HG03103 (cell line): ENCODE data around the gene CNPY1.

Experiments
- ATAC-seq: cut with Tn5 transposase; IDR thresholded peaks from one replicate; pipeline ENCODE4 v1.9.1; 2021; ENCODE audit warnings: low read depth; ENCODE audit not compliant: unreplicated experiment

CNPY1 gene

DNA sequence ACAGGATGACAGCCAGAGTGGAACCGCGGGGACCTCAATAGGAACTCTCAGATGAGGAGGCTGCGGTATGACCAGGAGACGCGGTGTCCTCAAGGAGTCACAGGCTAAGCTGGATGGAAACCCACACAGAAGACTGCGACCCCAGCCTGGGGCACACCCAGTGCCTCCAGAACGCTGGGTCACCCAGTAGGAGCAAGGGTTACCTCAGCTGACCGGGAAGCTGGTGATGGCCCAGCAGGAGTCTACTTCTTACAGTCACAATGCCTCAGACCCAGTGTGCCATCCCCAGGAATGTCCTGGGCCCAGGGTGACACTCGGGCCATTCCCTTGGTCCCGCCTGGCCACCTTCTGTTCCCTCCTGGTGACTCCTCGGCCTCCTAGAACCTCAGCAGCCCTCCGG, 29.9 kb downstream of the CNPY1 start:
- ATAC-seq = no peak

DNA sequence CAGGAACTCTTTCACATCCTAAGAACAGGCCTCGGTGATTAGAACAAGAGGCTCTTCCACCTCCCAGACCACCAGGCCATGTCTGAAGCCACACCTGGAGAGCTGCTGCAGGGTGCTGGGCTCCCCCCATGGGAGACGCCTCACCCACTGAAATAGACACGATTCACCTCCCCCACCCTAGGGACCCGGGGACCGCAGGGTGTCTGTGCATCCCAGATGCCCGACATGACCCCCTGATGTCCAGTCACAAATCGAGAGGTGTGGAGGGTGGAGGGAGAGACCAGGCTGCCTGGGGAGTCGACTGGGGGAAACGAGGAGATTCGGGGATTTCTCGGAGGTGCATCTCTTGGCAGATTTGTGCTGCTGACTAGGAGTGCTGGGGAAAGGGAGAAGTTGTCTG, 31.0 kb downstream of the CNPY1 start:
- no peak for ATAC-seq

DNA sequence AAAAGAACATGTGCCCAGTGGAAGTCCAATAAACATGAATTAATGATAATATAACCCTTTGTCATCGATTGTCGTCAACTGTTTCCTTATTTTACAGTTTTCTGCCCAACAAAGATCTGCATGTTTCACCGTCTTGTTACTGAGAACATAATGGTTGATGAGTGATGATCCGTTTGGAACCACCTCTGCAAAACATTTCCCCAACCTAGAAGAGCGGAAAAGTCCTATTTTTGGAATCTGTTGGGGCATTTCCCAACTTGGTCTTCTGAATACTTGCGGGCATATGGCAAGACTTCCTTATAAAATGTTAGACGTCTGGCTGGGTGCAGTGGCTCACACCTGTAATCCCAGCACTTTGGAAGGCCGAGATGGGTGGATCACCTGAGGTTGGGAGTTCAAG, 32.1 kb downstream of the CNPY1 start:
- no peak for ATAC-seq

DNA sequence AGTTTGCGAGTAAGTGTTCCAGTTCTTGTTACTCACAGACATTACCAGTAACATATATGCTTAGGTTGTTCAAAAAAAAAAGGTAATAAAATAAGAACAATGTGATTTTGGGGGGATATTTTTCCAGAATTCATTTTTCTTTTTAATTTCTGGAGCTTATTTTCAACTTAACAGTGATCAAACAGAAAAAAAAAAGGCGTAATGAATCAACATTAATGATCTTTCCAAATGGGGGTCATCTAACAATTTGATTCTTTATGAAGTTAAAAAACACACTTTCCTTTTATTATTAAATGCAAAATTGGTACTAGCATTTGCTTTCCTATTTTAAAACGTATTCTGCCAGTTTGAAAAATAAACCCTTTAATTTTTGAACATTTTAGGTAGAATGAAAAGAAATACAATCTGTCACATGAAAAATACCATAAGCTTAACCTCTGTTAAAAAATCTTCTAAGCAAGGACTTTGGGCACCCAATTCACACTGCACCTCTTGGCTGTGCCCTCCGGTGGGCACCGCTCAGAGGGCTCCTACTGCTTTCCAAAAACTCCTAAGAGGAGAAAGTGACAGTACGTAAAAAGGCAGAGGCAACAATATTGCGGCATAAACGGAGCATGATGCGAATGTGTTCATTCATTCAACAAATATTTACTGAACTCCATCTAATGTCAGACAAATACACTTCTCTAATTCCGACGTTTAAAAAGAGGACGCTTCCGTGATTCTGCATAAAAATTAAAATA, 32.6 kb downstream of the CNPY1 start:
- no peak for ATAC-seq

DNA sequence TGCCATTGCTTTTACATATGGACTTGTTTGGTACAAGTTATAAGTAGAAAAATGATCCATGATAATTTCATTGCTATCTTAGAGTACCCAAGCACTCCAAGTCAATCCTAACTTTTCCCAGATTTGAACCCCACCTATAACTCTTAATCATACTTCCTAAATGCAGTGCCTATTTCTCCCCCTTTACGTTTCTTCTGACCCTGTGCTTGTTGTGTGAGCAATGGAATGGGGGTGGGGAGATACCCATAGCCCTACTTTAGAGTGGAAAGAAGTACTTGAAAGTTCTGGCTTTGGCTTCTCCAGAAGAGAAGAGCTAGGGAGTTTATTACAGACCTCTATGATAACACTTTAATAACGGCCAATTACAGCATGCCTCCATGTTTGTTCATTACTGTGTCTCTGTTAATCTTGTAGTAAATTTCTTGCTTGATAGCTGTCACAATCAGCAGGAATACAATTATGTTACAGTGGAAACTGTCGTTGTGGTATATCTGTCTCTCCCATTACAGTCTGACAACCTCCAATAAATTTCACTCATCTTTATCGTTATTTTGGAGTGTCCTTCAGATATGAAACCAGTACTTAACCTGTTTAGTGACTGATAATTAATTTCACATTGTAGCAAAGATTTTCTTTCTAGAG, 34.0 kb downstream of the CNPY1 start:
- no peak for ATAC-seq

DNA sequence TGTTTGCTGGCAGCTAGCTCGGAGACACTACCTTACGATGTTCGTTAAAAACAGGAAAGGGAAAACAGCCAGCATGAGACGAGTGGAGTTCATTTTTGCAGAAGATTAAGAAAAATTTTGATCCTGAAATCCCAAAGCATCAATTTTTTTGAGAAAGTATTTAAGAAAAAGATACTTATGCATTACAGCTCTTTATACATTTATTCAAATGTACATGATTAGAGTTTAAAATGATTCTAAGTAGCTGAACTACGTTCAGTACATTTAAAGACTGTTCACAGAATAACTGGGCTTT, 34.7 kb downstream of the CNPY1 start:
- no peak for ATAC-seq

DNA sequence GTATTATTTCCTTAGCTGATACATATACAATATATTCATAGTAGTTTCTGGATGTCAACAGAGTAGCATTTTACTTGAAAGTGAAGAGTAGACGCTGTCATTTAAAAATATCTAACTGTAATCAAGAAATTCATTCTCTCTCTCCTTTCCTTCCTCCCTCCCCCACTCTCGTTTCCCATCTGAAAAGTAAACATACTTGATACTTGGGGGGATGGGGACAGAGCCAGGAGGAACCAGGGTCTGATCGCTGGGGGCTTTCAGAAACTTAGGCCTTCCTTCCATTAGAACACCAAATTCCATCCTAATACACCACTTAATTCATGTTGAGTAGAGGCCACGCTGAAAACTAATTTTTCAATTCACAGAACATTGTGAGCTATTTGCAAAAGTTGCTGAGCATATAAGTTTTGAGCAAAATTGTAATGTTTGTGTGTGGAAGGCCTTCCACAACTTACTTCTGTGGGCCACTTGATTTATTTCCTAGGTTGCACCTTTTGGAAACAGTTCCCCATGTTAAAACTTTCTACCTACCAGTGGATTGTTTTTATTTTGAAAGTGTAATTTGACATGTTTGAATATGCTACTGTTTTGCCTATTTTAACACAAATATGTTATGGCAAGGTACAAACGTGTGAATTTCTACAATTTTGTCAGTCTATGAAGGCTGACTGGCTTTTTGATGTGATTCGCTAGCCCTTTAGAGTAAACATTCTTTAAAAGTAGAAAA, 35.2 kb downstream of the CNPY1 start:
- no peak for ATAC-seq

DNA sequence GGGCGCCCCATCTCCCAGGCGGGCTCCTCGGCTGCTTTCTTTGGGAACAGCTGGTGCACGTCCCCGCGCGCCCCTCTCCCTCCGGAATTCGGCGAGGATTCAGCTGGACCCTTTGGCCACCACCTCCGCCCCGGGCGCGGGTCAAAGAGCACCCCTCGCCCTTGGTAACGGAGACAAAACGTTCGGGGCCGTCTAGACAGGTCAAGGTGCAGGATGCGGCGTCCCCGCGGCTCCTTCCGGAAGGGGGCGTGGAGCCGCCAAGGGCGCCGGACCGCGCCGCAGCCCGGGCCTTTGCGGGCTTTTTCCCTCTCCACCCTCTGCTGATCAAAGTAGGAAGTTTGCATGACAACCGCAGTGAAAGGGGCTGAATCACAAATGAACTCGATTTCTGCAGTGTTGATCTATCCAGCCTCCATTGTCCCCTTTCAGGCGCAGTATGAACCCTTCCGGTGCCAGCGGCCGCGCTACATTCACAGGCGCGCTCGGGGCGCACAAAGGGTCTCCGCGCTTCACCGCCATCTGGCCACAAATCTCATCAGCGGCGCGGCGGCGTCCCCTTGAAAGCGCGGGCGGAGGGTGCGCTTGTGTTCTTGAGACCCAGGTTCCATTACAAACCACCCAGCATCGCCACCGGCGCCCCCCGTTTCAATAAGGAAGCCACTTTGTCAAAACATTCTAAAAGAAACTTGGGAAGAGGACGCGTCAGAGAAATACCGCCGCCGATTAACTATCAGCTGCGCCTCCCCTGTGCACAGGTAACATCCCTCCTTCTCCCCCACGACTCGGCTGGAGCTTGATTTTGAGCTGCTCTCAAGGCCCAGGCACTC, 36.4 kb downstream of the CNPY1 start:
- no peak for ATAC-seq

DNA sequence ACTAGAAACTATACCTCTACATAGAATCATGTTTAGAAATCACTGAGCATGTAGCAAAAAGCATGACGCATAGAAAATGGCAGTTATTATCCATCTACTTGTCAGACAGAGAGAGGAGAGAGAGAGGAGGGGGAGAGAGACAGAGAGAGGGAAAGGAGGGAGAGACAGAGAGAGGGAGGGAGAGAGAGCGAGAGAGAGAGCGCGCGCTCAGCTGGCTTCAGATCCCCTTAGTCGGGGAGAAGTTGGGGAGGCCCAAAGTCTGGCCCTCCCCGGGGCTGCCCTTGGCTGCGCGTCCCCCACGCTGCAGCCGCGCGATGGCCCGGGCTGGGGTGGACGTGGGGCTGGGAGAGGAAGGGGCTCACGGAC, 37.0 kb downstream of the CNPY1 start:
- ATAC-seq = no peak

DNA sequence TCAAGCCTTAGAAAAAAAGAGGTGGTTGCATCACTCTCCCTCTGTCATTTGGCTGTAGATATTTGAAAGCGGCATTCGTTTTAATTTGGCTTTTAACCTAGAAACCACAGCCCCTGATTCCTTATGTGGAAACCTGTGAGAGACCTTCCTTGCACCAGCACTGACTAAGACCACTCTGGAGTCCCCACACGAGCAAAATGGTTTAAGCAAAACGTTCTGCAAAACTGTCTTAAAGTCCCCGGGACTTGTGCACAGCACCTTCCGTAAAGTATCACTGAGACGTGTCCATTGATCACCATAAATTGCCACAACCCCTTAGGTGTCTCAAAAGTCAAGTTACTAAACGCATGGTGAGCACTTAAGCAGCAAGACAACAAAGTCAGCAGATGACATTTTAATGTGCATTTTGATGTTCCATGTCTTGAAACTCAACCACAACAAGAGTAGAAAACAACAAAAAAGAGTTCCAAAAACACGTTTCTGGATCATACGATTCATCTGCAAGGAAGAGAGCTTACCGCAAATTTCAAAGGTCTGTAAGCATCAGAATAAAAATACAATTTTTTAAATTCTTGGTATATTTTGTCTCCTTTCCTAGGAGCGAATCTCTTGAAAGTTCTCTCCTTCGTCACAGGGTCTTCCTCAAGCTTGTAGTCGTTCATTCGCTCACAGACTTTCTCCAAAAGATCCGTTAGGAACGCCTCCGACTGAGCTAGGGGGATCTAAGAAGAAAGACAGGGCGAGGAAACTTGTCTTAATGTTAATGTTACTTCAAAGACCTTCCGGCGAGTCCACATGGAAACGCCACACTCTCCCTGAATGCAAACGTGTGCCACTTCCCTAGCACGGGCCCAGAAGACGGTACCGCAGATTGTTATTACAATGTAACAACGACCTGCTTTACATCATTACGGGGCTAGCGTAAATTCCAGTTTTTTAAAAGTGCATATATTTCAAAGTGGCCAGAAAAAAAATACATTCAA, 37.7 kb downstream of the CNPY1 start:
- no peak for ATAC-seq

DNA sequence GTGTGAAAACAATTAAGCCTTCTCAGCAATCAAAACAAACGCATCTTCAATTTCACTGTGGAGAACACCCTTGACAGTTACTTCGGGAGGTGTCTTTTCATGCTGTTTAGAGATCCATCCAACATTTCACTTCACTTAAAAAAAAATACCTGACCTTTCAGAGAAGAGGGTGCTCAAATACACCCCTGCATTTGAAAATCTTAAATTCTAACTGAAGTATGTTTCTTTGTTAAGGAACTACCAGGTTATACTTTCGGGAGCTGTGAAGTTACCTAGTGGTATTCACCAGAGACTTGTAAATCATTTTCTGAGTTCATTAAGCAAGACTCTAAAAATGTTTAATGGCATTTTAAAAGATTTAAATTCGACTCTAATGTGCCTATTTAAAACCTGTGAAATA, 38.8 kb downstream of the CNPY1 start:
- ATAC-seq = no peak

DNA sequence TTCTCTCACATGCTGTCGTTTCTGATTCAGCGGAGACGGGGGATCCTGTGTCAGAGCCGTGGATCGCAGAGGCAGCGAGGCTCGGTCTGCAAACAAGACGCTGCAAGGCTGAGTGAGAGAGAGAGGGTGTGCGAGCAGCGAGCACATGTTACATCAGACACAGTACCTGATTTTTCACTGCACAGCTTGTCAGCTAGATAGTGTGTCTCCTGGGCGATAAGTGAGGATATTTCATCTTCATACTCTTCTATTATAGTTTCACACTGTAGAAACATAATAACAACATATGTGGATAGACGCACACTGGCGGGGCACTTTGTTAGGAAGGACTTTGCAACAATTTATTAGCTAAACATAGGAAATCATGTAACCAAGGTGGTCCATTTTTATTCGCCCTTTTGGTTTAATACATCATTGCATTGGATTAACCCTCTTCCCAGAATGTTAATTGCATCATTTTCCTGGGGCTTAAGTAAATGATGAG, 39.5 kb downstream of the CNPY1 start:
- ATAC-seq = no peak

DNA sequence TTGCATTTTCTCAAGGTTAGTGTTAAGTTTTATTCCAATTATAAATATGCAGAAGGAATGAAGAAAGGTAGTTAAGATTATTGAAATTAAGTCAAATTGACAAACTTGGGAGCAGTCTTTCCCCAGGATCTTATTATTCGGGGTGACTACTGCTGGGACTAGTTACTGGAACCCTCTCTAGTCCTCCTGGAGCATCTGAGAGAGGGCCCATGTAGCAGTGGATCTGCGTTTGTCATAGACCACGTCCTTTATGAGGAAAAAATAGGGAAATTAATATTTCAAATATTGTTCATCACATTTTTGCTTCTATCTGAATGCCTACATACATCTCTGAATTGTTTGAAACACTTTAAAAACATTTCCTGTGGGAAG, 41.0 kb downstream of the CNPY1 start:
- no peak for ATAC-seq

DNA sequence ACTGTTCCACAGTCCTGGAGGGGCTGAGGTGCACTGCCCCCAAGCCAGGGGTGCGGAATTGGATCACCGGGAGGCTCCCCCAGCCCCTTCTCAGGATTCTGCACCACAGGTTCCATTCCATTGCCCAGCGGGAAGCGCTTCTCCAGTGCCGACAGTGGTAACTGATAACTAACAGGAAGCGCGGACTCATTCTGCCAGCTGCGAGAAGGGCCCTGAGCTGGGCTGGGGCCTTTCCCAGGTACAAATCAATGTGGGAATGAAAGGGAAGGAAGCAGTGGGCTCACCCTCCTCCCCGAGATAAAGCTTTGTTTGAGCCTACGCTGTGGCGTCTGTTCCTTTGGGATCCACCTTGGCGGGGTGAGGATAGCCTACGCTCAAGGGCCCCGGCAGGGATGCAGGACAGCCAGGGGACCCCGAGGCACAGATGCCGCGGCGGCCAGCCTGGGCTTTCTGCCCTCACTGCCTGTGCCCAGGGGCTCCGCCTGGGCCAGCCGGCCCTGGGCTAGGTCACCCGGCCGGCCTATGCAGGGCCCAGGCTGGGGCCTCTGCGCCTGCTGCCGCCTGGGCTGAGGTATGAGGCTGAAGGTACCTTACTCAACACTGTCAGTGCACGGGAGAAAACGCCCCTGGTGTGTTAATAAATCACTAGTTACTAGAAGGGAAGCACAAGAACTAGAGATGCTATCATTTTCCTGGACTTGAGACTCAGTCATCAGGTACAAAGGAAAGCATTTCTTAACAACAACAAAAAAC, 49.0 kb downstream of the CNPY1 start:
- ATAC-seq = no peak

DNA sequence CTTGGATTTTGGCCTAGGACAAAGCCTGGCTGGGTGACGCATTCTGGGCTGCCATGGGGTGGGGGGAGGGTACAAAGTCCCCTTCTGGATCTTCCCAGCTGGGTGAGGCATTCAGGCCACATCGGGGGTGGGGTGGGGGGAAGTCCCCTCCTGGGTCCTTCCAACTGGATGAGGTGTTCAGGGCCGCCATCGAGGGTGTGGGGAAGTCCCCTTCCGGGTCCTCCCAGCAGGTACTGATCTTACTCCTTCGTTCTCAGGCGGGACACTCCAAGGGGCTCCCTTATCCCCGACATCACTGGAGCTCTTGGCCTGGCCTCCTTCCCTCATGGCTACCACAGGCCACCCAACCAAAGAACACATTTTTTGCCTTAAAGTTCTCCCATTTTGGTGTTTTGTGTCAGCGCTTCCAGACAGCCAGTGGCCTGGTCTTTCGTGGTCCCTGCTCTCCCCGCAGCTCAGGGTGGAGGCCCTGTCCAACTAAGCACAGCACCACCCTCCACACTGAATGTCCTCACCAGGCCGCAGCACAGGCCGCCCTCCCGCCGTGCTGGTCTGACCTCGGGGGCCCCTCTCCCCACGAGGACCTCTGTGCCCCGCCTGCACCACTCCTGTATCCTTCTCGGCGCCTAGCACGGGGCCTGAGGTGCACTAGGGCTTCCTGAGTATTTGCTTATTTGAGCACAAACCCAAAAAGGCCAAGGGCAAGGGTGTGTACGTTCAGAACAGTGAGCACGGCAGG, 49.9 kb downstream of the CNPY1 start:
- ATAC-seq = no peak

DNA sequence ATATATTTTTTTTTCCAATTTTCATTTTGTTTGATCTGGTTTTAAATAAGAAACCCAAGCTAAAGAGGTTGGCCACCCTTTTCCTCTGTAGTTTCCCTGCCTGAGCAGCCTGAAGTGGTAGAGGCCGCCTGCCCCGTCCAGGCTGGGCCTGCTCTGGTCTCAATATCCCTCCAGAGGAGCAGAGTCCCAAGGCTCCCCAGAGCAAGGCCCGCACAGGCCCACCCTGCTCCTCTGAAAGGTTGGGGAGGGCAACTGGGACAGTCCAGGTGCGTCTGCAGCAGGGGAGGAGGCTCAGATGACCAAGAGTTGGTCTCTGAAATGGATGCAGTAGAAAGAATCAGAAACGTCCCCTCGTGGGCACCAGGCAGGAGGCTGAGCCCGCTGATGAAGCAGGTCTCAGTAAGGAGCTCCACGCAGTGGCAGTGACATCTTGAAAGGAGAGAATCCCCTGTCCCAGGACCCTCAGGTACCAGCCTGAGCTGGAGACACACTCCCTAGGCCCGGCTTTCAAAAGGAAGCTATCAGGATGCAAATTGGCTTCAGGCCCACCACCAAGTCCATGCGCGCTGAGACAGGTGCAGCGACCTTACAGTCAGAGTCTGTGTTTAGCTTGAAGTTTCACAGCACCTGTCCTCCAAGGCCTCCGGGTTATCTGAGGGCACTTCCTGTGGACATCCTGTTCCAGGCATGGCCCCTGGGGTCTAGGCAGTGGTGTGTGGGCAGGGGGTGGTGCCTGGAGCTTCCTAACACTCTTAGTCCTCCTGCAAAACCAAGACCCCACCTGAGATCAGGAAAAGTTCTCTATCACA, 50.7 kb downstream of the CNPY1 start:
- no peak for ATAC-seq

DNA sequence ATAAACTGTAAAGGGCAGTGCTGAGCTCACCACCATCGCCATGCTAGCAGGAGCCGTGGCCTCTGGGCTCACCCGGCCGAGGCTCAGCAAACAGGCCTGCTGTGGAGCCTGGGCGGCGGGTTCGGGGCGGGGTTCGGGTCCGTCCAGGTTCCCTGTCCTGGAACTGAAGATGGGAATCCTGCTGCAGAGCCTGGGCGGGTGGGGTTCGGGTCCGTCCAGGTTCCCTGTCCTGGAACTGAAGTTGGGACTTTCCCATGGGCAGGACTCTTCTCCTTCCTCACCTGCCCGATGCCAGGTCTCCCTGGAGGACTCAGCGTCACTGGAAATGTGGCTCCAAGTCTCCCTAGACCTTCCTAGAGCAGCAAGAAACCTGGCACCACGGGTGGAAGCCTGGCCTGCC, 51.8 kb downstream of the CNPY1 start:
- ATAC-seq = no peak
